Measurements from ENCODE around the gene ZNF555. TPM values are rescaled to one million over a fixed set of nuclear protein-coding genes. Genes with fewer than 3 reads are reported as not detected.

Gene ZNF555
- total RNA-seq, 1 donor from 2014 or later: 5.9 TPM

- Mint-ChIP-seq H3K27ac (ENCODE audit: unreplicated experiment) (no peak overlapping the region), H3K36me3 (ENCODE audit: unreplicated experiment) (peaks cover 12% of the 10 kb centered on the region), H3K4me1 (ENCODE audit: unreplicated experiment) (no peaks in the 10 kb centered on the region), H3K27me3 (ENCODE audit: unreplicated experiment) (no peaks in the 10 kb centered on the region), H3K4me3 (ENCODE audit: unreplicated experiment) (no peak overlapping the region), H3K9me3 (ENCODE audit: unreplicated experiment) (no peaks in the 10 kb centered on the region)
- no peak for TF ChIP-seq CTCF (IDR thresholded peaks at IDR 0.05)
- no peak for DNase-seq (ENCODE audit: extremely low spot score, unreplicated experiment)
Measured at GRCh38 chr19:2799273-2800020, 41.8 kb upstream of the ZNF555 start.

GRCh38 chr19:2800506-2800905 is 40.8 kb upstream of the ZNF555 start:
- no peak for TF ChIP-seq CTCF (IDR thresholded peaks at IDR 0.05)
- H3K9me3 Mint-ChIP-seq (ENCODE audit: unreplicated experiment): no peaks in the 10 kb centered on the region
- H3K4me1 Mint-ChIP-seq (ENCODE audit: unreplicated experiment): no peaks in the 10 kb centered on the region

GRCh38 chr19:2802826-2803225 is 38.4 kb upstream of the ZNF555 start:
- Mint-ChIP-seq H3K4me1 (ENCODE audit: unreplicated experiment) (no peaks in the 10 kb centered on the region), H3K4me3 (ENCODE audit: unreplicated experiment) (no peak overlapping the region), H3K9me3 (ENCODE audit: unreplicated experiment) (no peaks in the 10 kb centered on the region), H3K27me3 (ENCODE audit: unreplicated experiment) (no peaks in the 10 kb centered on the region), H3K36me3 (ENCODE audit: unreplicated experiment) (peaks cover 6% of the 10 kb centered on the region), H3K27ac (ENCODE audit: unreplicated experiment) (no peak overlapping the region)
- DNase-seq (ENCODE audit: extremely low spot score, unreplicated experiment): no peak
- no peak for TF ChIP-seq CTCF (IDR thresholded peaks at IDR 0.05)

More at GRCh38 chr19:2800506-2800905, 40.8 kb upstream of the ZNF555 start:
- H3K4me3 Mint-ChIP-seq (ENCODE audit: unreplicated experiment): no peak overlapping the region
- no peak overlapping the region for H3K27ac Mint-ChIP-seq (ENCODE audit: unreplicated experiment)
- peaks cover 10% of the 10 kb centered on the region for H3K36me3 Mint-ChIP-seq (ENCODE audit: unreplicated experiment)
- no peak for DNase-seq (ENCODE audit: extremely low spot score, unreplicated experiment)
- H3K27me3 Mint-ChIP-seq (ENCODE audit: unreplicated experiment): no peaks in the 10 kb centered on the region

DNA sequence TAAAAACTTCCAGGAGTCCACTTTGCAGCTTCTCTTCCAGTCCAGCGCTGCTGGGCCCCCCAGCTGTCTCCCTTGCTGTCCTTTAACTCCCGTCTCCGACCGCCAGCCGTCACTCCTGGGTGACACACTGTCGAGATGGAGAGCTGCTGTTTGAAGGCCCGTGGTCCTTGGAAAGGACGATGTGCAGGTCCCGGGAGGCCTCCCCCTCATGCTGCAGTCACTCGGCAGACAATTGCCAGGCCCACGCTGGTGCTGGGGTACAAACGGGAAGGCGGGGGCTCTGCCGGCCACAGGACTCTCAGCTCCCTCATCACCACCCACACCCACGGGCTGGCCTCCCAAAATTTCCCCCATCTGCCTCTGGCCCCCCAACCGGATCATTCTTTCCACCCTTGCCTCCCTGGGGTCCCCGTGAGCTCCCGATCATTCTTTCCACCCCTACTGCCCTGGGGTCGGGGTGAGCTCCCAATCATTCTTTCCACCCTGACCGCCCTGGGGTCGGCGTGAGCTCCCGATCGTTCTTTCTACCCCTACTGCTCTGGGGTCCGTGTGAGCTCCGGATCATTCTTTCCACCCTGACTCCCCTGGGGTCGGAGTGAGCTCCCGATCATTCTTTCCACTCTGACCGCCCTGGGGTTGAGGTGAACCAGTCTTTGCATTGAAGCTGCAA is 37.7 kb upstream of the ZNF555 start:
- H3K36me3 Mint-ChIP-seq (ENCODE audit: unreplicated experiment): peaks cover 6% of the 10 kb centered on the region
- DNase-seq (ENCODE audit: extremely low spot score, unreplicated experiment): no peak
- no peak for TF ChIP-seq CTCF (IDR thresholded peaks at IDR 0.05)
- H3K9me3 Mint-ChIP-seq (ENCODE audit: unreplicated experiment): no peaks in the 10 kb centered on the region
- no peaks in the 10 kb centered on the region for H3K27me3 Mint-ChIP-seq (ENCODE audit: unreplicated experiment)
- no peak overlapping the region for H3K27ac Mint-ChIP-seq (ENCODE audit: unreplicated experiment)
- no peaks in the 10 kb centered on the region for H3K4me1 Mint-ChIP-seq (ENCODE audit: unreplicated experiment)
- H3K4me3 Mint-ChIP-seq (ENCODE audit: unreplicated experiment): no peak overlapping the region
